Gastrocnemius medialis (tissue), 4 donors: ENCODE measurements around the gene HPS1. TPM values are rescaled to one million over a fixed set of nuclear protein-coding genes. Genes with fewer than 3 reads are reported as not detected.

Experiments used
- ATAC-seq, 2 donors: fragments of 150-250 bp; one replicate each; pipeline ENCODE4 v1.9.1; 2016
- DNase-seq, 2 donors: peaks; one replicate each; pipeline ENCODE4 v3.0.0-alpha.2; 2019
- H3K27ac ChIP-seq, 4 donors: fragments of 200-600 bp; sonication (generic); 1 replicate in 1 of 4; 2 replicates in 3 of 4; pipeline ENCODE4 v1.5.1; 2016 to 2018; ENCODE audit warnings: mild to moderate bottlenecking in 2 of 4, moderate library complexity in 1 of 4
- H3K27me3 ChIP-seq, 3 donors: fragments of 200-600 bp; sonication (generic) in 2 of 3; 1 replicate in 1 of 3; 2 replicates in 2 of 3; pipeline versions ENCODE4 v1.5.1 to v1.6.0; 2016 to 2019; ENCODE audit warnings: mild to moderate bottlenecking in 1 of 3, moderate library complexity in 1 of 3
- H3K36me3 ChIP-seq, 2 donors: fragments of 200-600 bp; sonication (generic) in 1 of 2; one replicate each; pipeline ENCODE4 v1.5.1; 2017 to 2018
- H3K4me1 ChIP-seq, 2 donors: fragments of 200-600 bp; sonication (generic) in 1 of 2; one replicate each; pipeline ENCODE4 v1.5.1; 2016 to 2017; ENCODE audit warnings: mild to moderate bottlenecking in 2 of 2
- H3K4me3 ChIP-seq, 4 donors: fragments of 200-600 bp; sonication (generic) in 3 of 4; 1 replicate in 1 of 4; 2 replicates in 3 of 4; pipeline ENCODE4 v1.5.1; 2016 to 2019; ENCODE audit warnings: mild to moderate bottlenecking in 2 of 4
- H3K9me3 ChIP-seq, 3 donors: fragments of 200-600 bp; sonication (generic) in 2 of 3; 1 replicate in 1 of 3; 2 replicates in 2 of 3; pipeline ENCODE4 v1.5.1; 2016 to 2019
- POLR2A ChIP-seq, 2 donors: fragments of 450-650 bp; IDR thresholded peaks; one replicate each; pipeline ENCODE4 v1.6.1; 2017; ENCODE audit warnings: antibody characterized with exemption in 2 of 2, mild to moderate bottlenecking in 2 of 2, moderate library complexity in 2 of 2
- in situ Hi-C, 4 donors: fragments of 200-750 bp; cut with MboI; loops; one replicate each; pipeline versions ENCODE4 v1.15.0 to v1.8.0; 2017; ENCODE audit warnings: low sequenced_read_pairs in 4 of 4
- intact Hi-C: fragments of 100-400 bp; cut with DNase I; formaldehyde crosslinking; loops from one replicate; pipeline ENCODE4 v1.15.1; 2023; ENCODE audit warnings: low total_unique reads
- total RNA-seq, 4 donors: library from RNA; depleted of rRNA; stranded (reverse); fragments of >200 nt; gene quantifications; one replicate each; pipeline versions ENCODE4 v1.1.0 to v1.2.3, GENCODE V29; 2016
- TF ChIP-seq, protein P1 (sequence below), 5 experiments: fragments of 450-650 bp in 3 of 5; fragments of 200-600 bp in 2 of 5; sonication (generic) in 2 of 5; IDR thresholded peaks in 4 of 5; conservative IDR thresholded peaks in 1 of 5; 1 replicate in 4 of 5; 2 replicates in 1 of 5; pipeline ENCODE4 v1.5.1; 2016 to 2019; ENCODE audit warnings: antibody characterized with exemption in 5 of 5, mild to moderate bottlenecking in 3 of 5, moderate library complexity in 3 of 5

The HPS1 gene
- total RNA-seq, 4 donors from 2014 or later = 10.6 to 26.0 (median 18.3) TPM

DNA sequence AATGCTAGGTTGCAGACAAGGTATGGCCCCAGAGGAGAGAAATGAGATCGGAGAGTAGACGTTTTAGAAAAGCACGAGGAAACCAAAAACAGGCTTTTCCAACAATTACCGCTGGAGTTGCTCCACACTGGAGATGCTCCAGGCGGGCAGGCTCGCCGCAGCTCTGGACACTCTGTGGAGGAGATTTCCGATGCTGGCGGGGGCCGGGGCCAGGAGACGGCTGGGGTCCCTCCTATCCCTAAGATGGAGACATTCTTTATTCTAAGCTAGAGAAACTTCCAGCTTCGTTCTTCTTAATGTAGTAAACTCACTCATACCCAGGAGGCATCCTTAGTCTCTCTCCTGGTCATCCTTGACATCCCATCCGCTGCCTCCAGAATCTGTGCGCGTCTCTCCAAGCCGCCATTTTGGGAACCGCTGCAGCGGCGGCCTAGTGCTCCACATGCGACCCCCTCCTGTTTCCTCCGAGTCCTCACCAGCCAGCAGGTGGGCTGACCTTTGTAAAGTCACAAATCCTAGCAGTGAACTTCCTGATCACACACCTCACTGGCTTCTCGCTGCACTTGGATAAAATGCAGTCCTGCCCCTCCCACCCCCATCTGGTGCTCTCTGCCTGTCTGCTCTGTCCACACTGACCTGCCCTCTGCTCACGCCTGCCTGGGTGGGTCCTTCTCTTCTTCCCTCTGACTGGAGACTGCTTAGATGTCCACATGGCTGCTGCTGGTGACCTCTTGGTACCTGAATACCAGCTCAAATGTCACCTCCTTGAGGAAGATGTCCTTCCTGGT is 43.6 kb downstream of the HPS1 start:
- in situ Hi-C loops (no loop called here), intact Hi-C loops (no loop called here)
- TF ChIP-seq, protein P1, sequence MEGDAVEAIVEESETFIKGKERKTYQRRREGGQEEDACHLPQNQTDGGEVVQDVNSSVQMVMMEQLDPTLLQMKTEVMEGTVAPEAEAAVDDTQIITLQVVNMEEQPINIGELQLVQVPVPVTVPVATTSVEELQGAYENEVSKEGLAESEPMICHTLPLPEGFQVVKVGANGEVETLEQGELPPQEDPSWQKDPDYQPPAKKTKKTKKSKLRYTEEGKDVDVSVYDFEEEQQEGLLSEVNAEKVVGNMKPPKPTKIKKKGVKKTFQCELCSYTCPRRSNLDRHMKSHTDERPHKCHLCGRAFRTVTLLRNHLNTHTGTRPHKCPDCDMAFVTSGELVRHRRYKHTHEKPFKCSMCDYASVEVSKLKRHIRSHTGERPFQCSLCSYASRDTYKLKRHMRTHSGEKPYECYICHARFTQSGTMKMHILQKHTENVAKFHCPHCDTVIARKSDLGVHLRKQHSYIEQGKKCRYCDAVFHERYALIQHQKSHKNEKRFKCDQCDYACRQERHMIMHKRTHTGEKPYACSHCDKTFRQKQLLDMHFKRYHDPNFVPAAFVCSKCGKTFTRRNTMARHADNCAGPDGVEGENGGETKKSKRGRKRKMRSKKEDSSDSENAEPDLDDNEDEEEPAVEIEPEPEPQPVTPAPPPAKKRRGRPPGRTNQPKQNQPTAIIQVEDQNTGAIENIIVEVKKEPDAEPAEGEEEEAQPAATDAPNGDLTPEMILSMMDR (IDR thresholded peaks at IDR 0.05 in 4 of 5, conservative IDR thresholded peaks at IDR 0.05 in 1 of 5) = no peak
- no peak for TF ChIP-seq POLR2A (IDR thresholded peaks at IDR 0.05)
- DNase-seq (no peak), ATAC-seq (no peak)
- no peak overlapping the region for H3K4me3 ChIP-seq
- H3K36me3 ChIP-seq = no peaks in the 10 kb centered on the region
- H3K4me1 ChIP-seq = no peaks in the 10 kb centered on the region
- H3K27me3 ChIP-seq = no peaks in the 10 kb centered on the region
- H3K27ac ChIP-seq = no peak overlapping the region
- no peaks in the 10 kb centered on the region for H3K9me3 ChIP-seq

GRCh38 chr10:98402478-98402877 is 44.3 kb downstream of the HPS1 start:
- in situ Hi-C loops (no loop called here), intact Hi-C loops (no loop called here)
- Histone ChIP-seq H3K27me3 (no peaks in the 10 kb centered on the region), H3K4me1 (no peaks in the 10 kb centered on the region), H3K27ac (no peak overlapping the region), H3K9me3 (no peaks in the 10 kb centered on the region), H3K4me3 (no peak overlapping the region), H3K36me3 (no peaks in the 10 kb centered on the region)
- TF ChIP-seq POLR2A (IDR thresholded peaks at IDR 0.05) = no peak
- TF ChIP-seq, protein P1 (IDR thresholded peaks at IDR 0.05 in 4 of 5, conservative IDR thresholded peaks at IDR 0.05 in 1 of 5) = no peak
- ATAC-seq (no peak), DNase-seq (no peak)

DNA sequence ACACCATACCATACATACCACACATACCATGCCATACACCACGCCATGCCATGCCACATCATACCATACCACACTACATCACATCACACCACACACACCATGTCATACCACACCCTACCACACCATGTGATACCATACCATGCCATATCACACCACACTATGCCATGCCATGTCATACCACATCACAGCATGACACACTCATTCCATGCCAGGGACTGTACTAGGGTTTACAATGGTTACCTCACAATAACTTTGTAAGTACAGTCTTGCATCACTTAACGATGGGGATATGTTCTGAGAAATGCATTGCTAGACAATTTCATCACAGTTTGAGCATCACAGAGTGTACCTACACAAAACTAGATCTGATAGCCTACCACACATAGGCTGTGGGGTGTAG is 46.3 kb downstream of the HPS1 start:
- Histone ChIP-seq H3K36me3 (peaks cover 0 to 7% of the 10 kb centered on the region in 2 donors), H3K9me3 (no peaks in the 10 kb centered on the region), H3K4me3 (no peak overlapping the region), H3K27me3 (no peaks in the 10 kb centered on the region), H3K4me1 (no peaks in the 10 kb centered on the region), H3K27ac (no peak overlapping the region)
- DNase-seq (no peak), ATAC-seq (no peak)
- TF ChIP-seq POLR2A (IDR thresholded peaks at IDR 0.05) = no peak
- TF ChIP-seq, protein P1 (IDR thresholded peaks at IDR 0.05 in 4 of 5, conservative IDR thresholded peaks at IDR 0.05 in 1 of 5) = no peak
- intact Hi-C loops = no loop called here
- in situ Hi-C loops = no loop called here

DNA sequence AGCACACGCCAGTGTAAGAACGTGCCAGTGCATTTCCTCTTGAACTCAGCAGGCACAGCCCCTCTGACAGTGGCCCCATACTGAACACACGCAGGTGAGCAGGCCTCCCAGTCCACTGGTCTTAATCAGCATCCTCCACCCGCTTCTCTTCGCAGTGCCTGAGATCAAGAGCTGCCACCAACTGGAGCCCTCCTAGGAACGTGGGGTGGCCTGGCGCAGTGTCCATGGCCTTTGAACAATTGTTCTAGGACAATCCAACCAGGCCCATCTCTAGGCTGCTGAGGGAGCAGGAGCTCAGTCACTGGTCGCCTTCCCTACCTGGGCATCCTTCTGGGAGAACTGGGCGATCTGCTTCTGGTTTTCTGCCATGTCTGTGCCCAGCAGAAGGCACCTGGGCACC is 47.0 kb downstream of the HPS1 start:
- H3K36me3 ChIP-seq = peaks cover 0 to 7% of the 10 kb centered on the region in 2 donors

More for the DNA sequence above, 47.0 kb downstream of the HPS1 start:
- TF ChIP-seq, protein P1 (IDR thresholded peaks at IDR 0.05 in 4 of 5, conservative IDR thresholded peaks at IDR 0.05 in 1 of 5) = no peak
- no peak for TF ChIP-seq POLR2A (IDR thresholded peaks at IDR 0.05)
- Histone ChIP-seq H3K4me1 (no peaks in the 10 kb centered on the region), H3K27me3 (no peaks in the 10 kb centered on the region), H3K9me3 (no peaks in the 10 kb centered on the region), H3K4me3 (no peak overlapping the region), H3K27ac (no peak overlapping the region)
- no peak for DNase-seq
- in situ Hi-C loops = no loop called here
- no peak for ATAC-seq
- intact Hi-C loops = no loop called here
